A673 (cell line): ENCODE data around the gene RNF180.

ENCODE experiments used
- CTCF ChIP-seq: fragments of 300-800, 200-600 bp; sonication (generic); conservative IDR thresholded peaks from 2 replicates; pipeline ENCODE4 v1.5.1; 2017; ENCODE audit warnings: low read depth, mild to moderate bottlenecking, antibody characterized with exemption, low read length, moderate library complexity, mixed read lengths
- EZH2 ChIP-seq: fragments of 200-600 bp; sonication (generic); IDR thresholded peaks from 2 replicates; pipeline ENCODE4 v1.6.1; 2017; ENCODE audit warnings: borderline replicate concordance, low read depth, mild to moderate bottlenecking, mixed read lengths, antibody characterized with exemption, low read length; ENCODE audit not compliant: poor library complexity, severe bottlenecking

DNA sequence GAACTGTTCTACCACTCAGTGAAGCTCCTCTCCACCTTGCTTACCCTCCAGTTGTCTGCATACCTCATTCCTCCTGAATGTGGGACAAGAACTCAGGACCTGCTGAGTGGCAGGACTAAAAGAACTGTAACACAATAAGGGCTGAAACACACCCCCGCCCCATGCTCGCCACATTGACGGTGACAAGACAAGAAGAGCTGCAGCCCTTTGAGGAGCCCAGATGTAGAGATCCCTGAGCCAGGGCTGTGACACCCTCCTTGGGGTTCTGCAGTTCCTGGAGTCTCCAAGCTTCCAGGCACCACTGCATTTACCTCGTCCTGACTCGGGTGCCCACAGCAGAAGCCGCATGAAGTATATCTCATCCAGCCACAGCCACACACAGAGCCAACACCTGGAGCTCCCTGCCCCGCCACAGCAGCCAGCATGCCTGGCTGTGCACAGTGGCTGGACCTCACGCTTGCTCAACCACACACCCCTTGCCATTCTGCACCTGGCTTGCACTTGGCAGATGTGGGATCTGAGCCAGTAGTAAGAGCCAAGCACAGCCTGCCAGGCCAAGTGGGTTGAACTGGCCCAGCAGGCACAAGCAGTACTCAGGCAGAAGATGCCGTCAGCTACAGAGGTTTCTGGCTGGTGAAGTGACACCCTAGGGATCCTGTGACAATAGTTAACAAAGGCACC is 166.1 kb downstream of the RNF180 start:
- TF ChIP-seq CTCF (no peak), EZH2 (no peak)
